ENCODE measurements around the gene DHRS4. TPM values are rescaled to one million over a fixed set of nuclear protein-coding genes. Genes with fewer than 3 reads are reported as not detected.

DHRS4 gene
- total and polyA plus RNA-seq, 9 of the 15 experiments (the other 6 are each of a cell fraction or from before 2014, with no cell fraction given), result 0.51 to 35.9 (median 10.1) TPM

- TF ChIP-seq MGA (IDR thresholded peaks at IDR 0.05) (peak; percentile 29; the same call in 1 of the 2 replicates), HBP1 (CRISPR knock-in tag; IDR thresholded peaks at IDR 0.05) (no peak), HMG20A (CRISPR knock-in tag; conservative IDR thresholded peaks at IDR 0.05) (no peak), GATAD2A (IDR thresholded peaks at IDR 0.05) (no peak), FOSL1 (tag; conservative IDR thresholded peaks at IDR 0.05) (no peak), SNAPC5 (CRISPR knock-in tag; IDR thresholded peaks at IDR 0.05) (no peak), RERE (CRISPR knock-in tag; IDR thresholded peaks at IDR 0.05; ENCODE audit: borderline replicate concordance) (no peak), HEY1 (CRISPR knock-in tag; IDR thresholded peaks at IDR 0.05; ENCODE audit: borderline replicate concordance) (no peak), ARNT (IDR thresholded peaks at IDR 0.05) (no peak)
Observed at GRCh38 chr14:23932639-23933038, 20.9 kb upstream of the DHRS4 start (continued).
